SKM-1 (cell line): ENCODE measurements around the gene LYPD6.
"Not testable (repeated sequence)": the region's sequence is repeated elsewhere in the genome, so short reads cannot be mapped to it uniquely, and the experiment has no call there.

Source experiments
- DNase-seq: peaks from one replicate; lab custom pipeline; 2025; ENCODE audit not compliant: unreplicated experiment; lab: John Stamatoyannopoulos, UW

The LYPD6 gene

DNA sequence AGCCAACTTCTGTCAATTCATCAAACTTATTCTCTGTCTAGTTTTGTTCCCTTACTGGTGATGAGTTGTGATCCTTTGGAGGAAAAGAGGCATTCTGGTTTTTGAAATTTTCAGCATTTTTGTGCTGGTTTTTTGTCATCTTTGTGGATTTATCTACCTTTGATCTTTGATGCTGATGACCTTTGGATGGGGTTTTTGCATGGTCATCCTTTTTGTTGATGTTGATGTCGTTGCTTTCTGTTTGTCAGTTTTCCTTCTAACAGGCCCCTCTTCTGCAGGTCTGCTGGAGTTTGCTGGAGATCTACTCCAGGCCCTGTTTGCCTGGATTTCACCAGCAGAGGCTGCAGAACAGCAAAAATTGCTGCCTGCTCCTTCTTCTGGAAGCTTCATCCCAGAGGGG lies 168.8 kb downstream of the LYPD6 start:
- DNase-seq = not testable (repeated sequence)

- not testable (repeated sequence) for DNase-seq
These were observed 176.4 kb downstream of the LYPD6 start for GRCh38 chr2:149506808-149507207.

GRCh38 chr2:149507974-149508373 lies 177.6 kb downstream of the LYPD6 start:
- no peak for DNase-seq

DNA sequence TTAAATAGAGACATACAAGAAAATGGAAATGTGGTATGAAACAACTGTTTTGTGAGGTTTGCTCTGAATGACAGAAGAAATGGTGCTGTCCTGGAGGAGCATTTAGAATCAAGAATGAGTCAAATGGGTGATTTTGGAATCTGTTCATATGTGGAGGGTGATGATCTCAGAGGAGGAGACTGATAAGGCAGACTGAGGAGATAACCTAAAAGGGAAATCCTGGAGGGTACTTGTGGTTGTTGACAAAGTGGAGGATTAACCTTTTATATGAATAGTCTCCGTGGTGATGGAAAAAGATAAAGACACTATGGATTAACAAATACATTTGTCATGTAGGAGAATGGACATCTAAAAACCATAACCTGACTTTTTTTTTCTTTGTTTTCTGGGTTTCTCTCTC lies 183.1 kb downstream of the LYPD6 start:
- no peak for DNase-seq
